Type B pancreatic cell (in vitro differentiated cells): Measurements from ENCODE around the gene COL5A3. TPM values are rescaled to one million over a fixed set of nuclear protein-coding genes. Genes with fewer than 3 reads are reported as not detected.

Source experiments
- DNase-seq: peaks from one replicate; pipeline ENCODE4 v3.0.0; 2021; ENCODE audit warnings: mixed read lengths; ENCODE audit not compliant: unreplicated experiment; ENCODE audit errors: extremely low spot score
- H3K27ac Mint-ChIP-seq: 2 replicates; pipeline ENCODE4 v1.8.0; 2021; ENCODE audit warnings: mild to moderate bottlenecking, mixed read lengths
- H3K27me3 Mint-ChIP-seq: 2 replicates; pipeline ENCODE4 v1.8.0; 2021; ENCODE audit warnings: mixed read lengths
- H3K36me3 Mint-ChIP-seq: 2 replicates; pipeline ENCODE4 v1.8.0; 2021; ENCODE audit warnings: mixed read lengths
- H3K4me1 Mint-ChIP-seq: one replicate; pipeline ENCODE4 v1.8.0; 2021; ENCODE audit warnings: mixed read lengths; ENCODE audit not compliant: unreplicated experiment
- H3K4me3 Mint-ChIP-seq: 2 replicates; pipeline ENCODE4 v1.8.0; 2021; ENCODE audit warnings: mild to moderate bottlenecking, mixed read lengths
- H3K9me3 Mint-ChIP-seq: 2 replicates; pipeline ENCODE4 v1.8.0; 2021; ENCODE audit warnings: mixed read lengths
- total RNA-seq: library from RNA; stranded (reverse); gene quantifications from 2 replicates; pipeline ENCODE4 v1.2.1, GENCODE V29; 2021; ENCODE audit warnings: low replicate concordance
- TF ChIP-seq, protein P1 (sequence below): fragments of 200-600 bp; sonication (generic); conservative IDR thresholded peaks from 2 replicates; pipeline ENCODE4 v1.5.0; 2021; ENCODE audit warnings: antibody characterized with exemption, mild to moderate bottlenecking

COL5A3 gene
- total RNA-seq, 1 donor from 2014 or later: 6.2 TPM

GRCh38 chr19:9991425-9992191, 18.7 kb downstream of the COL5A3 start:
- no peak overlapping the region for H3K4me3 Mint-ChIP-seq
- H3K36me3 Mint-ChIP-seq: no peaks in the 10 kb centered on the region
- DNase-seq: no peak
- H3K9me3 Mint-ChIP-seq: no peaks in the 10 kb centered on the region
- TF ChIP-seq, protein P1, sequence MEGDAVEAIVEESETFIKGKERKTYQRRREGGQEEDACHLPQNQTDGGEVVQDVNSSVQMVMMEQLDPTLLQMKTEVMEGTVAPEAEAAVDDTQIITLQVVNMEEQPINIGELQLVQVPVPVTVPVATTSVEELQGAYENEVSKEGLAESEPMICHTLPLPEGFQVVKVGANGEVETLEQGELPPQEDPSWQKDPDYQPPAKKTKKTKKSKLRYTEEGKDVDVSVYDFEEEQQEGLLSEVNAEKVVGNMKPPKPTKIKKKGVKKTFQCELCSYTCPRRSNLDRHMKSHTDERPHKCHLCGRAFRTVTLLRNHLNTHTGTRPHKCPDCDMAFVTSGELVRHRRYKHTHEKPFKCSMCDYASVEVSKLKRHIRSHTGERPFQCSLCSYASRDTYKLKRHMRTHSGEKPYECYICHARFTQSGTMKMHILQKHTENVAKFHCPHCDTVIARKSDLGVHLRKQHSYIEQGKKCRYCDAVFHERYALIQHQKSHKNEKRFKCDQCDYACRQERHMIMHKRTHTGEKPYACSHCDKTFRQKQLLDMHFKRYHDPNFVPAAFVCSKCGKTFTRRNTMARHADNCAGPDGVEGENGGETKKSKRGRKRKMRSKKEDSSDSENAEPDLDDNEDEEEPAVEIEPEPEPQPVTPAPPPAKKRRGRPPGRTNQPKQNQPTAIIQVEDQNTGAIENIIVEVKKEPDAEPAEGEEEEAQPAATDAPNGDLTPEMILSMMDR: no peak
- no peak overlapping the region for H3K27ac Mint-ChIP-seq
- peaks cover 3% of the 10 kb centered on the region for H3K4me1 Mint-ChIP-seq
- H3K27me3 Mint-ChIP-seq: peaks cover 6% of the 10 kb centered on the region

GRCh38 chr19:9989504-9989903, 20.8 kb downstream of the COL5A3 start:
- Mint-ChIP-seq H3K27me3 (peaks cover 6% of the 10 kb centered on the region), H3K27ac (no peak overlapping the region), H3K4me1 (peaks cover 3% of the 10 kb centered on the region), H3K4me3 (no peak overlapping the region), H3K9me3 (no peaks in the 10 kb centered on the region), H3K36me3 (no peaks in the 10 kb centered on the region)
- DNase-seq: no peak
- TF ChIP-seq, protein P1: no peak

DNA sequence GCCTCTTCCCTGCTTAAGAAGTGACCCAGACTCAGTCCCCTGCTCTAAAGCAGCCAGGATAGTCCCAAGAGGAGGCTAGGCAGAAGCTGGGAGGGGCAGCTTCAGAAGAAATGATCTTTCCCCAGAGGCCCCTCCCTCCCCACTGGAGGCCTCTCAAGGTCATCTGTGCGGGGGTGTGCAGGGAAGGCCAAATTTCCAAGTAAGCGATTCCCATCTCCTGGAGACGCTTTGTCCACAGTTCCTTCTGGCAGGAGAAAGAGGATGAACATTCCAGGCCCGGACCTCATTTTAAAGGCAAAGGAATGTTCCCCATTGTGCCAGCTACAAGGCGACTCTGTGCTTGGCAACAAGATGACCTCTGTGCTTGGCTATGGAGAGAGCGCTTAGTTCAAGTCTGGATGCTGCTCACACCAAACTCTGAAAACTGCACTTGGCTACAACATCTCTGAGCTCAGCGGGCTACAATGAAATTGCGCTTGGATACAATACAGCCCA, 23.5 kb downstream of the COL5A3 start:
- H3K4me3 Mint-ChIP-seq: peak overlapping the region; percentile 61
- H3K9me3 Mint-ChIP-seq: no peaks in the 10 kb centered on the region
- H3K27me3 Mint-ChIP-seq: peaks cover 13% of the 10 kb centered on the region
- TF ChIP-seq, protein P1: no peak
- no peaks in the 10 kb centered on the region for H3K36me3 Mint-ChIP-seq
- no peak overlapping the region for H3K27ac Mint-ChIP-seq
- no peak for DNase-seq
- H3K4me1 Mint-ChIP-seq: peaks cover 3% of the 10 kb centered on the region

DNA sequence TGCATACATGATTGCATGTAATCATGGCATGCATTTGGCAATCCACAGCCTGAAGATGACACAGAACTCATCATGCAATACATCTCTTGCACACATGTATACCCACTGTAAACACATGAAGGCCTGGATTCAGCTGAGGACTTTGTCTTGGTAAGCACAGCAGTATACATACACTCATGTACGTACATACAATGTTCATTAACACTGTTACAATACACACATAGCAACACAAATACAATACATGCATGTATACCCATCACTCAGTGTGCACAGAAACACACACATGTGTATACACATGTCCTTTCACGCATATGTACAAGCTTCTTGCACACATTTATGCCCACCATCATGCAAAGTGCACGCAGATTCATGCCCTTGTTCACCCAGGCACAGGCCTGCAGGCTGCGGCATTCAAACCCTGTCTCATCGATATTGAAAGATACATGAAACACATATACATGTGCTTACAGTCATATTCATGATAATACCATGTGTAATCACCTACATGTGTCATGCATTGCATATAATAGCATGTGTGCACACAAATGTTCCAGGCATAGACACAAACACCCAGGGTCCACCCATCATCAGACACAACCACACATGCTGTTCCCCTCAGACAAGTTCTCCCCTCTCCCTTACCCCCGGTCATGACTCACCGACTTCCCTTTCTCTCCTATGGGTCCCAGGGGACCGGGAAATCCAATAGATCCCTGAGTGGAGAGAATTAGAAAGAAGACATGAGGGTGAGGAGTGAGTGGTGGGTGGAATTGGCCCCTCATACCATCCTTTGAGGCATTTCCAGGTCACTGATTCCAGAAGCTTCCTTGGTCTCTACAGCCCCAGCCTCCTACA, 28.7 kb downstream of the COL5A3 start:
- no peaks in the 10 kb centered on the region for H3K36me3 Mint-ChIP-seq
- H3K4me1 Mint-ChIP-seq: no peaks in the 10 kb centered on the region
- H3K9me3 Mint-ChIP-seq: no peaks in the 10 kb centered on the region
- H3K4me3 Mint-ChIP-seq: no peak overlapping the region
- peaks cover 16% of the 10 kb centered on the region for H3K27me3 Mint-ChIP-seq
- TF ChIP-seq, protein P1: no peak
- H3K27ac Mint-ChIP-seq: no peak overlapping the region
- DNase-seq: no peak

GRCh38 chr19:9972103-9972502, 38.2 kb downstream of the COL5A3 start:
- Mint-ChIP-seq H3K4me1 (no peaks in the 10 kb centered on the region), H3K36me3 (no peaks in the 10 kb centered on the region), H3K9me3 (no peaks in the 10 kb centered on the region), H3K27me3 (peaks cover 33% of the 10 kb centered on the region), H3K4me3 (no peak overlapping the region), H3K27ac (no peak overlapping the region)
- no peak for DNase-seq
- TF ChIP-seq, protein P1: no peak
